ENCODE results near the gene MAPK11. TPM values are rescaled to one million over a fixed set of nuclear protein-coding genes. Genes with fewer than 3 reads are reported as not detected.

The MAPK11 gene
- total RNA-seq, 1 experiment from 2014 or later: 6.4 TPM

DNA sequence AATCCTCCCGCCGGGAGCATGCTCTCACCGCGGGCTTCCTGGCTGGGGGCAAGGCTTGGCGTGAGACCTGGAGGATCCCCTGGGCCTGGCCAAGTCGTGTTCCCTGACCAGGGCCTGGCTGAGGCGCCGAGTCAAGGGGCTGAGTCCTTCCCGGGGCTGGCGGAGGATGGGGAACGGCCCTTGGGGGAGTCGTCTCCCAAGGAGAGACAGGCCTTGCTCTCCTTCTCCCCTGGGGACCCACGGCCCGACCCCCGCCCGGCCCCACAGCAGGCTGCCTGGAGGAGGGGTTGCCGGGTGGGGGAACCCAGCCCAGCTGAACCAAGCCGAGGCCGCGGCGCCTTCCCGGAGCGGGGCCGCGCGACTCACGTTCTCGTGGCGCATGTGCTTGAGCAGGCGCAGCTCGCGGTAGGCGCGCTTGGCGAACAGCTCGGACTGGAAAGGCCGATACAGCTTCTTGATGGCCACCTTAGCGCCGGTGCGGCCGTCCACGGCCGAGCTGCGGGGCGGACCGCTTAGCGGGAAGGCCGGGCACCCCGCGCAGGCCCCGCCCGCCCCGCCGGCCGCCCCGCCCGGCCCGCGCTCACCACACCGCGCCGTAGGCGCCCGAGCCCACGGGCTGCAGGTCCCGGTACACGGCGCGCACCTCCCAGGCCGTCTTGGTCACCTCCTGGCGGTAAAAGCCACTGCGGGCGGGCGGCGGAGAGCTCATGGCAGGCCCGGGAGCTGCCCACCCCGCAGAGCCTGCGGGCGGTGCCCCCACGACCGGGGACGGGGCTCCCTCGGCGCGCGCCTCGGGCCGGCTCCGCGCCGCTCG is 9.2 kb downstream of the MAPK11 start:
- Histone ChIP-seq H2AFZ (ENCODE audit: low read length) (no peak overlapping the region), H4K20me1 (ENCODE audit: insufficient read depth, low read depth, low read length) (no peaks in the 10 kb centered on the region), H3K9me3 (ENCODE audit: low read length) (no peaks in the 10 kb centered on the region), H3K9ac (ENCODE audit: low read length) (peak overlapping the region; percentile 98), H3K36me3 (ENCODE audit: insufficient read depth, low read length) (no peaks in the 10 kb centered on the region; the same call in 1 of the 2 replicates), H3K9me2 (replicated peaks; ENCODE audit: insufficient read depth, low read length) (no peaks in the 10 kb centered on the region), H3K27ac (ENCODE audit: low read length) (peak overlapping the region; percentile 79), H3K27me3 (ENCODE audit: low read length) (no peaks in the 10 kb centered on the region), H3K4me1 (ENCODE audit: low read length) (peaks cover 24% of the 10 kb centered on the region), H3K79me2 (ENCODE audit: low read length) (peaks cover 25% of the 10 kb centered on the region), H3K4me2 (ENCODE audit: low read depth, low read length, poor library complexity, severe bottlenecking) (peak overlapping the region; percentile 99), H3K4me3 (ENCODE audit: low read length) (peak overlapping the region; percentile 97)
- peak; percentile 84 for DNase-seq

- Histone ChIP-seq H3K27me3 (ENCODE audit: low read length) (no peaks in the 10 kb centered on the region), H3K27ac (ENCODE audit: low read length) (peak overlapping the region; percentile 79), H3K9me2 (replicated peaks; ENCODE audit: insufficient read depth, low read length) (no peaks in the 10 kb centered on the region), H3K9me3 (ENCODE audit: low read length) (no peaks in the 10 kb centered on the region), H3K4me1 (ENCODE audit: low read length) (peaks cover 24% of the 10 kb centered on the region), H3K36me3 (ENCODE audit: insufficient read depth, low read length) (no peaks in the 10 kb centered on the region; the same call in 1 of the 2 replicates), H3K4me3 (ENCODE audit: low read length) (peak overlapping the region; percentile 97), H3K4me2 (ENCODE audit: low read depth, low read length, poor library complexity, severe bottlenecking) (peak overlapping the region; percentile 99), H2AFZ (ENCODE audit: low read length) (no peak overlapping the region), H3K79me2 (ENCODE audit: low read length) (peaks cover 25% of the 10 kb centered on the region), H3K9ac (ENCODE audit: low read length) (peak overlapping the region; percentile 98), H4K20me1 (ENCODE audit: insufficient read depth, low read depth, low read length) (no peaks in the 10 kb centered on the region)
- peak; percentile 57 for DNase-seq
Measured at GRCh38 chr22:50260434-50260800, 9.8 kb downstream of the MAPK11 start.

DNA sequence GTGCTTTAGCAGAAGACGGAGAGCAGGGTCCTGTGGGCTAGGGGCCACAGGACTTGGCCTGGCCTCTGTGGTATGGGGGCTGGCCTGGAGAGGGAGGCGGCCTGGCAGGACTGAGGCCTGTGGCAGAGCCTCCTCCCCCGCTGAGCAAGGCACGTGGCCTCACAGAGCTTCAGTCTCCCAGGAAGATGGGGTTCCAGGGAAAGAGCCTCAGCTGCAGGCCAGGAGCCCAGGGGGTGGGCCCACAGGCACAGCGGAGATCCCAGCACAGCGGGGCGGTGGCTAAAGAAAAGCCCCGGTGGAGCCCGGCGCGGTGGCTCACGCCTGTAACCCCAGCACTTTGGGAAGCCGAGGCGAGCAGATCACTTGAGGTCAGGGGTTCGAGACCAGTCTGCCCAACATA is 10.9 kb downstream of the MAPK11 start:
- H4K20me1 ChIP-seq (ENCODE audit: insufficient read depth, low read depth, low read length): no peaks in the 10 kb centered on the region
- no peaks in the 10 kb centered on the region; the same call in 1 of the 2 replicates for H3K36me3 ChIP-seq (ENCODE audit: insufficient read depth, low read length)
- no peak overlapping the region for H3K4me2 ChIP-seq (ENCODE audit: low read depth, low read length, poor library complexity, severe bottlenecking)
- H2AFZ ChIP-seq (ENCODE audit: low read length): no peak overlapping the region
- H3K9me2 ChIP-seq (replicated peaks; ENCODE audit: insufficient read depth, low read length): no peaks in the 10 kb centered on the region
- H3K79me2 ChIP-seq (ENCODE audit: low read length): peaks cover 25% of the 10 kb centered on the region
- H3K4me1 ChIP-seq (ENCODE audit: low read length): peaks cover 24% of the 10 kb centered on the region
- H3K27ac ChIP-seq (ENCODE audit: low read length): no peak overlapping the region
- no peak for DNase-seq
- no peaks in the 10 kb centered on the region for H3K9me3 ChIP-seq (ENCODE audit: low read length)
- H3K9ac ChIP-seq (ENCODE audit: low read length): no peak overlapping the region
- no peak overlapping the region for H3K4me3 ChIP-seq (ENCODE audit: low read length)
- H3K27me3 ChIP-seq (ENCODE audit: low read length): no peaks in the 10 kb centered on the region

DNA sequence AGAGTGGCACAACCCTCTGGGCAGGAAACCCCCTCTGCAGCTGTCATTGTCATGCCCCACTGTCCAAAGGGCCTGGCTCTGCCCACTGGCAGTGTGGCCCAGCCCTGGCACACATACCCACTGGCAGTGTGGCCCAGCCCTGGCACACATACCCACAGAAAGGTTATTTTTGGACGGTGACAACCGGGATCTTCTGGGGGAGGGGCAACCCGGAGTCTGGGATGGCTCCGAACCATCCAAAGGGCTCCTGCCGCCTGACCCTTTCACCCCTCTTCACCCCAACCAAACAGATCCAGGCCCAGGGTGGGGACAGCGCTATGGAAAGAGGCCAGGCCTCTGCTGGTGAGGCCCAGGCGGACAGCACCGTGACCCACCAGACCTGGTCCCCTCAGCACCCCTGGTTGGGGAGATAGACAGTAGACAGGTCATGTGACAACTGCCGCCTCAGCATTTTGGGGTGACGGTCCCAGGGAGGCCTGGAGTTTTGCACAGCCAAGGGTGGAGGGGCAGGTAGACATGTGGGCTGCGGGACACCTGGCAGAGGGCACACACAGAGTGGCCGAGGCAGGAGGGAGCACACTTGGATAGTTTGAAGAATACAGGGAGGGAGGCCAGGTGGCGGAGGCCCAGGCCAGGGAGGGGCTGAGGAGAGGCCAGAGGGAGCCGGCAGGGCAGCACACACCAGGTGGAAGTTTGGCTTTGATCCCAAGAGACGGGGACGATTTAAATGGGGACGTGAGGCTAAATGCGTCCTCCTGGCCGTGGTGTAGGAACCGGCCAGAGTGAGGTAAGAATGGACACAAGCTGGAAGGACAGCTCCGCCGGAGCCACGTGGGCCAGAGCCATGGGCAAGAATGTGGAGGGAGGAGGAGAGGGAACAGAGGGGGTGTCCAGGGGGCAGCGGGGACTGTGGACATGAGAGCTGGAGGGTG is 11.6 kb downstream of the MAPK11 start:
- H3K27me3 ChIP-seq (ENCODE audit: low read length): no peaks in the 10 kb centered on the region
- H3K27ac ChIP-seq (ENCODE audit: low read length): no peak overlapping the region
- H3K36me3 ChIP-seq (ENCODE audit: insufficient read depth, low read length): no peaks in the 10 kb centered on the region; the same call in 1 of the 2 replicates
- no peak for DNase-seq
- no peaks in the 10 kb centered on the region for H3K9me3 ChIP-seq (ENCODE audit: low read length)
- peaks cover 25% of the 10 kb centered on the region for H3K79me2 ChIP-seq (ENCODE audit: low read length)
- H3K9me2 ChIP-seq (replicated peaks; ENCODE audit: insufficient read depth, low read length): no peaks in the 10 kb centered on the region
- H3K4me3 ChIP-seq (ENCODE audit: low read length): no peak overlapping the region
- no peak overlapping the region for H3K9ac ChIP-seq (ENCODE audit: low read length)
- H2AFZ ChIP-seq (ENCODE audit: low read length): no peak overlapping the region
- peaks cover 5% of the 10 kb centered on the region; the same call in 1 of the 2 replicates for H4K20me1 ChIP-seq (ENCODE audit: insufficient read depth, low read depth, low read length)
- H3K4me2 ChIP-seq (ENCODE audit: low read depth, low read length, poor library complexity, severe bottlenecking): no peak overlapping the region
- H3K4me1 ChIP-seq (ENCODE audit: low read length): peaks cover 23% of the 10 kb centered on the region

DNA sequence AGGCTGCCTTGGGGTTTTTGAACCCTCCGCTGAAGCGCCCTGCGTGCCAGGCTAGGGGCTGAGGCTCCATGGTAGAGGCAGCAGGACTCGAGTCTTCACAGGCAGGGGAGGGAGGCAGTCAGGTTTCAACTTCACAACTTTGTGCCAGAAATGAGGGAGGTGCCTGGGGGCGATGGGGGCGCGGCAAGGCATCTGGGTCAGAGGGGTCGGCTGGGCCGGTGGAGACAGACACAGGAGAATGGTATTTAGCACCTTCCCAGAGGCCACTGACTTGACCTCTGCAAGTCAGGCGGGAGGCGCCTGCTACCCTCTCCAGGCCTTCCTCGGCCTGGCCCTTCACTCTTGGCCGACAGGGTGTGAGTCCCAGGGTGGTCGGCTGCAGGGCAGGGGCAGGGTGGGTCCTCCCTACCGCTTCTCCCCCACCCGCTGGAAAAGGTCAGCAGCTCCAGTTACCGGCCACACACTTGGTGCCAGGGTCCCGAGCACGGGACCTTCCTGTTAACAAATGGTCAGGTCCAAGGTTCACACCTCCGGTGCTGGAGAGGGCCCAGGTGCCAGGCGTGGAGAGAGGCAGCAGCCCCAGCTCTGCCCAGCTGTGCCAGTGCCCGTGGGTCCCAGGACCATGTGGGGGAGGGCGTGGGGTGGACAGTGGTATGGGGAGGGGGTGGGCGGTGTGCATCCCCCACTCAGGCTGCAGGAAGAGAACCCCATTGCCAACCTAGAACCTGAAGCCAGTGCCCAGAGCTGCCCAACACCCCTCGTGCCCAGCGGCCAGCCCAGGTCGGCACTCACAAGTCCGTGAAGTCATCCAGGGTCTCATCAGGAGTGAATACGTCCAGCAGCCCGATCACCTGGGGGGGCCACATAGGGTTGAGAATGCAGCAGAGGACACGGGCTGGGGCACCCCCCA is 12.5 kb downstream of the MAPK11 start:
- Histone ChIP-seq H3K36me3 (ENCODE audit: insufficient read depth, low read length) (no peaks in the 10 kb centered on the region; the same call in 1 of the 2 replicates), H3K9me2 (replicated peaks; ENCODE audit: insufficient read depth, low read length) (no peaks in the 10 kb centered on the region), H3K79me2 (ENCODE audit: low read length) (peaks cover 25% of the 10 kb centered on the region), H3K4me1 (ENCODE audit: low read length) (peaks cover 14% of the 10 kb centered on the region), H3K4me3 (ENCODE audit: low read length) (no peak overlapping the region), H3K27me3 (ENCODE audit: low read length) (no peaks in the 10 kb centered on the region), H2AFZ (ENCODE audit: low read length) (no peak overlapping the region), H3K9ac (ENCODE audit: low read length) (no peak overlapping the region), H3K27ac (ENCODE audit: low read length) (no peak overlapping the region), H3K4me2 (ENCODE audit: low read depth, low read length, poor library complexity, severe bottlenecking) (no peak overlapping the region), H4K20me1 (ENCODE audit: insufficient read depth, low read depth, low read length) (peaks cover 6% of the 10 kb centered on the region; the same call in 1 of the 2 replicates), H3K9me3 (ENCODE audit: low read length) (no peaks in the 10 kb centered on the region)
- no peak for DNase-seq

- H3K4me3 ChIP-seq (ENCODE audit: low read length): no peak overlapping the region
- no peak for DNase-seq
- H3K36me3 ChIP-seq (ENCODE audit: insufficient read depth, low read length): no peaks in the 10 kb centered on the region; the same call in 1 of the 2 replicates
- H3K27me3 ChIP-seq (ENCODE audit: low read length): no peaks in the 10 kb centered on the region
- H3K4me1 ChIP-seq (ENCODE audit: low read length): peaks cover 11% of the 10 kb centered on the region
- no peaks in the 10 kb centered on the region for H3K9me2 ChIP-seq (replicated peaks; ENCODE audit: insufficient read depth, low read length)
- no peak overlapping the region for H3K9ac ChIP-seq (ENCODE audit: low read length)
- H4K20me1 ChIP-seq (ENCODE audit: insufficient read depth, low read depth, low read length): peaks cover 6% of the 10 kb centered on the region; the same call in 1 of the 2 replicates
- no peak overlapping the region for H3K27ac ChIP-seq (ENCODE audit: low read length)
- no peaks in the 10 kb centered on the region for H3K9me3 ChIP-seq (ENCODE audit: low read length)
- no peak overlapping the region for H3K4me2 ChIP-seq (ENCODE audit: low read depth, low read length, poor library complexity, severe bottlenecking)
- H3K79me2 ChIP-seq (ENCODE audit: low read length): peaks cover 25% of the 10 kb centered on the region
- H2AFZ ChIP-seq (ENCODE audit: low read length): no peak overlapping the region
Measured at GRCh38 chr22:50257041-50257440, 13.1 kb downstream of the MAPK11 start.

- peaks cover 15% of the 10 kb centered on the region for H3K4me1 ChIP-seq (ENCODE audit: low read length)
- no peak overlapping the region for H3K27ac ChIP-seq (ENCODE audit: low read length)
- H3K27me3 ChIP-seq (ENCODE audit: low read length): no peaks in the 10 kb centered on the region
- no peak overlapping the region for H3K9ac ChIP-seq (ENCODE audit: low read length)
- peaks cover 25% of the 10 kb centered on the region for H3K79me2 ChIP-seq (ENCODE audit: low read length)
- no peaks in the 10 kb centered on the region; the same call in 1 of the 2 replicates for H3K36me3 ChIP-seq (ENCODE audit: insufficient read depth, low read length)
- no peaks in the 10 kb centered on the region for H3K9me2 ChIP-seq (replicated peaks; ENCODE audit: insufficient read depth, low read length)
- no peak for DNase-seq
- H3K4me3 ChIP-seq (ENCODE audit: low read length): no peak overlapping the region
- no peaks in the 10 kb centered on the region for H3K9me3 ChIP-seq (ENCODE audit: low read length)
- H2AFZ ChIP-seq (ENCODE audit: low read length): no peak overlapping the region
- no peak overlapping the region for H3K4me2 ChIP-seq (ENCODE audit: low read depth, low read length, poor library complexity, severe bottlenecking)
- peaks cover 6% of the 10 kb centered on the region; the same call in 1 of the 2 replicates for H4K20me1 ChIP-seq (ENCODE audit: insufficient read depth, low read depth, low read length)
Measured at GRCh38 chr22:50256258-50256862, 13.8 kb downstream of the MAPK11 start.

All from Karpas-422 (cell line).